Left ventricle myocardium inferior (tissue), 1 donor: Measurements from ENCODE around the gene MICAL2. TPM values are rescaled to one million over a fixed set of nuclear protein-coding genes. Genes with fewer than 3 reads are reported as not detected.

Source experiments
- DNase-seq: peaks from one replicate; pipeline ENCODE4 v3.0.0-alpha.2; 2020
- H3K27ac ChIP-seq: fragments of 200-600 bp; replicated peaks from 2 replicates; pipeline ENCODE4 v1.8.0; 2021
- H3K27me3 ChIP-seq: fragments of 200-600 bp; 2 replicates; pipeline ENCODE4 v1.8.0; 2021; ENCODE audit warnings: low read depth
- H3K36me3 ChIP-seq: fragments of 200-600 bp; 2 replicates; pipeline ENCODE4 v1.8.0; 2021
- H3K4me1 ChIP-seq: fragments of 200-600 bp; 2 replicates; pipeline ENCODE4 v1.8.0; 2021
- H3K4me3 ChIP-seq: fragments of 200-600 bp; 2 replicates; pipeline ENCODE4 v1.8.0; 2021; ENCODE audit warnings: mild to moderate bottlenecking, moderate library complexity
- H3K9me3 ChIP-seq: fragments of 200-600 bp; replicated peaks from 2 replicates; pipeline ENCODE4 v1.8.0; 2021
- intact Hi-C: fragments of 100-400 bp; cut with micrococcal nuclease; formaldehyde crosslinking; loops from one replicate; pipeline ENCODE4 v1.11.0; 2022
- total RNA-seq: library from RNA; stranded (reverse); fragmentation: NEBNext Ultra II Directional; extraction: Animal tissue kit (Norgen Biotek cat#: 25700); gene quantifications from one replicate; pipeline ENCODE4 v1.2.1, GENCODE V29; 2021
- TF ChIP-seq, protein P1 (sequence below): fragments of 200-600 bp; IDR thresholded peaks from 2 replicates; pipeline ENCODE4 v1.8.0; 2021; ENCODE audit warnings: antibody characterized with exemption, mild to moderate bottlenecking, borderline replicate concordance
- donor health status: DM: no; HTN: yes; CAD: no; lungs with severe emphysema.

MICAL2 gene
- total RNA-seq, 1 donor from 2014 or later, result 85.0 TPM

DNA sequence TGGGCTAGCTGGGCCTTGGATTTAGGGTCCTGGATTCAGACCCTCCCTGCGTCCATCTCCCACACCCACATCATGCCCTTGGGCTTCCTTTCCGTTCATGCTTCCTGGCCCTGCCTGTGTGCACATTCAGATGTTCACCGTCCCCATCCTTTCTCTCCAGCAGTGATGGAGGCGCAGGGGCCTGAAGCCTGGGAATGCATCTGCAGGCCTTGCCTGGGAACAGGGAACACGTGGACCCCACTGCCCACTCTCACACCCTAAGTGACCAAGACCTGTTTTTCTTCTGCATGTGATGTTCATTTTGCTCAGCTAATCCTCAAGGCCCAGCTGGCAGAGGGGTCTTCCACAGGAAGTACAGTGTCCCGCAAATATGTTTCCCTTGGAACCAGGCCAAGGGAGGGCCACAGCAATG is 175.4 kb downstream of the MICAL2 start:
- no peak overlapping the region for H3K27ac ChIP-seq
- H3K36me3 ChIP-seq, result no peaks in the 10 kb centered on the region
- DNase-seq, result no peak
- H3K27me3 ChIP-seq, result no peaks in the 10 kb centered on the region
- no peaks in the 10 kb centered on the region for H3K9me3 ChIP-seq
- no peak overlapping the region for H3K4me3 ChIP-seq
- intact Hi-C loops, result loop anchor here (10.0 kb wide), 1 partner anchor 351 kb away; no protein-coding TSS in a partner anchor
- TF ChIP-seq, protein P1, sequence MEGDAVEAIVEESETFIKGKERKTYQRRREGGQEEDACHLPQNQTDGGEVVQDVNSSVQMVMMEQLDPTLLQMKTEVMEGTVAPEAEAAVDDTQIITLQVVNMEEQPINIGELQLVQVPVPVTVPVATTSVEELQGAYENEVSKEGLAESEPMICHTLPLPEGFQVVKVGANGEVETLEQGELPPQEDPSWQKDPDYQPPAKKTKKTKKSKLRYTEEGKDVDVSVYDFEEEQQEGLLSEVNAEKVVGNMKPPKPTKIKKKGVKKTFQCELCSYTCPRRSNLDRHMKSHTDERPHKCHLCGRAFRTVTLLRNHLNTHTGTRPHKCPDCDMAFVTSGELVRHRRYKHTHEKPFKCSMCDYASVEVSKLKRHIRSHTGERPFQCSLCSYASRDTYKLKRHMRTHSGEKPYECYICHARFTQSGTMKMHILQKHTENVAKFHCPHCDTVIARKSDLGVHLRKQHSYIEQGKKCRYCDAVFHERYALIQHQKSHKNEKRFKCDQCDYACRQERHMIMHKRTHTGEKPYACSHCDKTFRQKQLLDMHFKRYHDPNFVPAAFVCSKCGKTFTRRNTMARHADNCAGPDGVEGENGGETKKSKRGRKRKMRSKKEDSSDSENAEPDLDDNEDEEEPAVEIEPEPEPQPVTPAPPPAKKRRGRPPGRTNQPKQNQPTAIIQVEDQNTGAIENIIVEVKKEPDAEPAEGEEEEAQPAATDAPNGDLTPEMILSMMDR, result no peak
- peaks cover 33% of the 10 kb centered on the region for H3K4me1 ChIP-seq

DNA sequence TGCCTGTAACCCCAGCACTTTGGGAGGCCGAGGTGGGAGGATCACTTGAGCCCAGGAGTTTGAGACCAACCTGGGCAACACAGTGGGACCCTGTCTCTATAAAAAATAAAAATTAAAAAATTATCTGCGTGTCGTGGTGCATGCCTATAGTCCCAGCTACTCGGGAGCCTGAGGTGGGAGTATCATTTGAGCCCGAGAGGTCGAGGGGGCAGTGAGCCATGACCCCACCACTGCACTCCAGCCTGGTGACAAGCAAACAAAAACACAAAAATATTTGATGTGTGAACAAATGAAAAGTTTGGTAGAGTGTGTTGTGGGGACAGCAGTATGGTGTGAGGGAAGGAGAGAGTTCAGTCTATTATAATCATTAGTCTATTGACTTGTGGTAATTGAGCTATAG is 176.2 kb downstream of the MICAL2 start:
- intact Hi-C loops, result loop anchor here (10.0 kb wide), 1 partner anchor 352 kb away; no protein-coding TSS in a partner anchor

DNA sequence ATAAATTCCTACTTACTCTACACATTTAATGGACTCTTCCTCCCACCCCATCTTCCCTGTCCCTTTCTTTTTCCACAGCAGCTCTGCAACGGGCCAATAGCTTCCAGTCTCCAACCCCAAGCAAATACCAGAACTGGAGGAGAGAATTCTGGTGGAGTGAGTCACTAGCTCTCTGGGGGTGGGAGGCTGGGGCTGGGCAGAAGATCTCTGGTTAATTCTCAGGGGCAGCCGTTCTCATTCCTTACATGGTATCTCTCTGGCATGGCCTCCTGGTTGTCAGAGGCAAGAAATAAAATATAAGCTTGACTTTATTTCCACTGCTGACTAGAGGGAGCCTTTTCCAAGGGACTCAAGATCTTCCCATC is 176.6 kb downstream of the MICAL2 start:
- Histone ChIP-seq H3K4me3 (no peak overlapping the region), H3K27me3 (no peaks in the 10 kb centered on the region), H3K27ac (peak overlapping the region; percentile 44), H3K4me1 (peaks cover 28% of the 10 kb centered on the region), H3K36me3 (no peaks in the 10 kb centered on the region), H3K9me3 (no peaks in the 10 kb centered on the region)
- DNase-seq, result no peak
- TF ChIP-seq, protein P1, result no peak
- intact Hi-C loops, result loop anchor here (10.0 kb wide), 1 partner anchor 352 kb away; no protein-coding TSS in a partner anchor

More for the DNA sequence above, 176.2 kb downstream of the MICAL2 start:
- DNase-seq, result no peak
- TF ChIP-seq, protein P1, result no peak
- Histone ChIP-seq H3K4me3 (no peak overlapping the region), H3K9me3 (no peaks in the 10 kb centered on the region), H3K4me1 (peaks cover 30% of the 10 kb centered on the region), H3K36me3 (no peaks in the 10 kb centered on the region), H3K27me3 (no peaks in the 10 kb centered on the region), H3K27ac (peak overlapping the region; percentile 44)

DNA sequence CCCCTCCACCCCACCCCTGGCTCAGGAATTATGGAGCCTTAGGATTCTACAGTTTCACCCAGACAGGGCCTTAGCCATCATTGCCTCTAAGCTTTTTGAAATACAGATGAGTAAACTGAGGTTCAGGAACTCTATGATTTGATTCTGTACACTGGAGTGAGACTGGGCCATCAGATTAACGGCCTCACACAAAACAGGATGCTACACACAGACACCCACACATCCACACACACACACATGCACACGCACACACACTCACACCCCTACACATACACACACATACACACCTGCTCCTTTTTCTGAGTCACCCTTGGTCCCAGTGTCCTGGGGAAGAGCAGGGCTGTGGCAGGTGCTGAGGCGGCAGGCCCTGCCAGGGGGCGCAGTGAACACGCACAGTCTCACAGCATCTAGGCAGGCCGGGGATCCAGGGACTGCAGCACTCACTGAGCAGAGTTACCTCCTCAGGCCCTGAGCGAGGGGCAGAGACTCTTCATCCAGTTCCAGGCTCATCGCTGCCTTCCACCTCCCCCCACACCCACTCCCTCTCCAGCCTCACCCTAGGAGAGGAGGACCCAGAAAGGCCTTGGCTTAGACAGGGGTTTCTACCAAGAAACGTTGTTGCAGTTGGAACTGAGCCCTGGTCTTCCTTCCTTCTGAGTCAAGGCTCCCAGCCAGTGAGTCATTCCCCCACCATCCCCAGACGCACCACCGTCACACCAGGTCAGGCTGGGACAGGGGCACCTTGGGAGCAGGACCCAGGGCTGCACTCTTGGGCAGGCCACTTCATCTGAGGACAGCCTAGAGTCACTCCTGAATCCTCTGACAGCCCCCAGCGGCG is 177.2 kb downstream of the MICAL2 start:
- TF ChIP-seq, protein P1, result no peak
- Histone ChIP-seq H3K4me1 (peaks cover 28% of the 10 kb centered on the region), H3K27ac (peak overlapping the region; percentile 50), H3K9me3 (no peaks in the 10 kb centered on the region), H3K4me3 (no peak overlapping the region), H3K36me3 (no peaks in the 10 kb centered on the region), H3K27me3 (no peaks in the 10 kb centered on the region)
- DNase-seq, result no peak
- intact Hi-C loops, result loop anchor here (10.0 kb wide), 1 partner anchor 353 kb away; no protein-coding TSS in a partner anchor

DNA sequence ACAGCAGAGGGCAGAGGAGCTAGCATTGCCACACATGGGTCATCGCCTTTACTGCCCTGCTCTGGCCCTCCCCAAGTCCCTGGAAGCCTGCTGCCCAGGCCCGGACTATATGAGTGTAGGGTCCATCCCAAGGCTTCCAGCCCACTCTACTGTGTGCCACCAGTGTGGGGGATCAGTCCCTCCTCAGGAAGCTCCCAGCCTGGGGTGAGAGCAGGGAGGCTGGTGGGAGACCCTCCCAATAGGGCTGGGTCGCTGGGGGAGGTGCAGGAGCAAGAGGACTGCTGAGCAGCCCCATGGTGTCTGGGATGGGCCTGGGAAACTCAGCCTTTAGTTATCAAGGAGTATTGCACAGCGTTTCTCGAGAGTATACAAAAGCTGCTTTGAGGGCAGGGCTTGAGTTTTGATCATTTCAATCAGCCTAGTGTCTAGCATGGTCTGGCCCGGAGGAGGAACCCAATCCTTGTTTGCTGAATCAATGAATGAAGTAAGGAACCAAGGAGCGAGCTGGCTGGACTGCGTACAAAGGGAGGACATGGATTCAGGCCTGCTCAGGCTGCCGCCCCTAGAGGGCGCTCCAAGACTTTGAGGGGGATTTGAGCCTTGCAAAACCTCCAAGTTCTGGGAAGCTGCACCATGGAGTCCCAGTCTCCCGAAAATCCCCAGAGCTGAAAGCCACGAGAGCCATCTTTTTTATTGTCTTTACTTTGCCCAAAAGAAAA is 178.0 kb downstream of the MICAL2 start:
- DNase-seq, result peak; percentile 75
- TF ChIP-seq, protein P1, result peak; percentile 91
- Histone ChIP-seq H3K4me1 (peaks cover 28% of the 10 kb centered on the region), H3K36me3 (no peaks in the 10 kb centered on the region), H3K4me3 (no peak overlapping the region), H3K9me3 (no peaks in the 10 kb centered on the region), H3K27ac (peak overlapping the region; percentile 50), H3K27me3 (no peaks in the 10 kb centered on the region)
- intact Hi-C loops, result loop anchor here (10.0 kb wide), 1 partner anchor 354 kb away; no protein-coding TSS in a partner anchor
